RWPE1 (cell line): ENCODE data around the gene GRAMD2B.

Experiments
- CTCF ChIA-PET: fragments of 350-600 bp; sonication (Branson Sonifier 250); formaldehyde crosslinking; extraction: SDS; loops from one replicate; lab custom pipeline; 2021; lab: Yijun Ruan, JAX
- POLR2A ChIA-PET: fragments of 400-600 bp; formaldehyde crosslinking; extraction: SDS; loops from one replicate; lab custom pipeline; 2020; ENCODE audit warnings: antibody characterized with exemption; ENCODE audit not compliant: low non-redundant PET; lab: Yijun Ruan, JAX
- DNase-seq: peaks from one replicate; pipeline ENCODE4 v3.0.0; 2012; ENCODE audit warnings: low spot score
- H3K27ac ChIP-seq: fragments of 450-650 bp; 2 replicates; pipeline ENCODE4 v1.5.1; 2017
- CTCF ChIP-seq: fragments of 450-650 bp; conservative IDR thresholded peaks from 2 replicates; pipeline ENCODE4 v1.5.1; 2017; ENCODE audit warnings: low read depth, mild to moderate bottlenecking

GRAMD2B gene

GRCh38 chr5:126417178-126417577 is 6.0 kb upstream of the GRAMD2B start:
- ChIA-PET CTCF (interaction anchor here (0.6 kb wide), 1 partner anchor 1078 kb away, joined by 3 read pairs; no protein-coding TSS in a partner anchor), POLR2A (no interaction called here)
- H3K27ac ChIP-seq = no peak overlapping the region
- no peak for TF ChIP-seq CTCF
- DNase-seq = no peak

- DNase-seq = no peak
- ChIA-PET CTCF (no interaction called here), POLR2A (no interaction called here)
- no peak overlapping the region for H3K27ac ChIP-seq
- no peak for TF ChIP-seq CTCF
Measured at GRCh38 chr5:126419102-126419501, 4.1 kb upstream of the GRAMD2B start.

GRCh38 chr5:126428421-126428820 is 5.2 kb downstream of the GRAMD2B start:
- ChIA-PET CTCF (interaction anchor here (0.7 kb wide), 1 partner anchor 182 kb away, joined by 3 read pairs; no protein-coding TSS in a partner anchor), POLR2A (no interaction called here)
- H3K27ac ChIP-seq = no peak overlapping the region
- no peak for DNase-seq
- no peak for TF ChIP-seq CTCF

GRCh38 chr5:126430631-126431030 is 7.4 kb downstream of the GRAMD2B start:
- no peak for DNase-seq
- H3K27ac ChIP-seq = no peak overlapping the region
- no peak for TF ChIP-seq CTCF
- POLR2A ChIA-PET = no interaction called here
- CTCF ChIA-PET = no interaction called here

GRCh38 chr5:126433701-126434100 is 10.5 kb downstream of the GRAMD2B start:
- no peak for TF ChIP-seq CTCF
- ChIA-PET CTCF (interaction anchor here (0.6 to 1.1 kb wide), 3 partner anchors 11 to 1939 kb away, joined by 3 to 5 read pairs (median 3); no protein-coding TSS in a partner anchor), POLR2A (no interaction called here)
- DNase-seq = no peak
- no peak overlapping the region for H3K27ac ChIP-seq

- no peak for DNase-seq
- no peak for TF ChIP-seq CTCF
- CTCF ChIA-PET = no interaction called here
- POLR2A ChIA-PET = no interaction called here
- no peak overlapping the region for H3K27ac ChIP-seq
Measured at GRCh38 chr5:126435261-126435660, 12.1 kb downstream of the GRAMD2B start.
